ENCODE measurements around the gene DGKZ. TPM values are rescaled to one million over a fixed set of nuclear protein-coding genes. Genes with fewer than 3 reads are reported as not detected.

The DGKZ gene
- total and polyA plus RNA-seq, 2 of the 13 experiments (the other 11 are each of a cell fraction or from before 2014, with no cell fraction given) = 15.8 to 20.7 TPM

GRCh38 chr11:46389450-46390330 is 42.4 kb downstream of the DGKZ start (continued):
- TF ChIP-seq GLMP (CRISPR knock-in tag; IDR thresholded peaks at IDR 0.05; ENCODE audit: borderline replicate concordance) (no peak), RAD21 (CRISPR knock-in tag; IDR thresholded peaks at IDR 0.05) (peak; percentile 86), ZFP37 (CRISPR knock-in tag; IDR thresholded peaks at IDR 0.05; ENCODE audit: borderline replicate concordance) (no peak), ZNF451 (CRISPR knock-in tag; IDR thresholded peaks at IDR 0.05) (no peak), NR0B2 (CRISPR knock-in tag; IDR thresholded peaks at IDR 0.05) (peak; percentile 74), HOXA7 (CRISPR knock-in tag; IDR thresholded peaks at IDR 0.05) (no peak), SATB2 (CRISPR knock-in tag; IDR thresholded peaks at IDR 0.05) (no peak), ZNF607 (CRISPR knock-in tag; IDR thresholded peaks at IDR 0.05; ENCODE audit: borderline replicate concordance) (no peak), RCOR2 (CRISPR knock-in tag; IDR thresholded peaks at IDR 0.05) (no peak), ZNF780A (CRISPR knock-in tag; IDR thresholded peaks at IDR 0.05) (no peak), CHD2 (IDR thresholded peaks at IDR 0.05; ENCODE audit: low read depth, low read length) (no peak), ZNF18 (CRISPR knock-in tag; IDR thresholded peaks at IDR 0.05; ENCODE audit: insufficient replicate concordance) (no peak), ZNF580 (CRISPR knock-in tag; IDR thresholded peaks at IDR 0.05; ENCODE audit: borderline replicate concordance, low read depth) (0 out of 2 replicates have a peak, but pooled peaks have one; percentile 34), ZNF264 (CRISPR knock-in tag; IDR thresholded peaks at IDR 0.05) (no peak), ZNF639 (CRISPR knock-in tag; conservative IDR thresholded peaks at IDR 0.05) (no peak), PRDM4 (CRISPR knock-in tag; IDR thresholded peaks at IDR 0.05; ENCODE audit: borderline replicate concordance) (no peak), IRF2 (CRISPR knock-in tag; IDR thresholded peaks at IDR 0.05) (no peak), SAP130 (CRISPR knock-in tag; IDR thresholded peaks at IDR 0.05; ENCODE audit: low read depth) (peak; percentile 72), YEATS4 (CRISPR knock-in tag; IDR thresholded peaks at IDR 0.05; ENCODE audit: borderline replicate concordance) (peak; percentile 59; the same call in 1 of the 2 replicates), GZF1 (CRISPR knock-in tag; IDR thresholded peaks at IDR 0.05) (no peak), ZNF496 (CRISPR knock-in tag; IDR thresholded peaks at IDR 0.05; ENCODE audit: insufficient replicate concordance) (no peak), ZNF3 (CRISPR knock-in tag; IDR thresholded peaks at IDR 0.05) (no peak), HOXA5 (CRISPR knock-in tag; IDR thresholded peaks at IDR 0.05) (0 out of 2 replicates have a peak, but pooled peaks have one; percentile 48)

All from HepG2 (cell line).